HCT116 (cell line): ENCODE results near the gene HSCB. TPM values are rescaled to one million over a fixed set of nuclear protein-coding genes. Genes with fewer than 3 reads are reported as not detected.
A peak's percentile ranks its signal among the peaks of the same experiment; 100 is the strongest.

ENCODE experiments used
- ATAC-seq: fragments of 200-7000 bp; cut with Tn5 transposase; 2 replicates; pipeline ENCODE4 v1.9.1; 2020; ENCODE audit warnings: mild to moderate bottlenecking, moderate library complexity
- BruUV-seq: library from RNA; stranded (reverse); fragments of 400-500 nt; replicated peaks from 2 replicates; lab custom pipeline; 2021; lab: Mats Ljungman, UMichigan
- CTCF ChIA-PET: fragments of 300-600 bp; sonication (Branson Sonifier 250); formaldehyde crosslinking; loops from one replicate; lab custom pipeline; 2021; ENCODE audit warnings: antibody characterized with exemption; lab: Charles Lee
- POLR2A ChIA-PET: fragments of 300-600, 350-600 bp; sonication (Branson Sonifier 250); formaldehyde crosslinking; loops from one replicate; lab custom pipeline; 2021; ENCODE audit warnings: antibody characterized with exemption; lab: Charles Lee
- RAD21 ChIA-PET, 2 experiments: fragments of 300-600 bp; sonication (Branson Sonifier 250); formaldehyde crosslinking; loops; one replicate each; lab custom pipeline; 2023; ENCODE audit warnings: low total read pairs in 2 of 2; ENCODE audit not compliant: uncharacterized antibody in 2 of 2, unreplicated experiment in 2 of 2, low non-redundant PET in 1 of 2; lab: Charles Lee
- DNase-seq: peaks from one replicate; pipeline ENCODE4 v3.0.0-alpha.2; 2010; ENCODE audit warnings: low read depth, low spot score
- H2AFZ ChIP-seq: fragments of 200-600 bp; shearing (Covaris generic), sonication (generic); 2 replicates; pipeline ENCODE4 v1.6.1; 2017; ENCODE audit warnings: low read depth, mixed run types, mixed read lengths, antibody characterized with exemption, low read length; ENCODE audit not compliant: poor library complexity, severe bottlenecking
- H3K27ac ChIP-seq: 2 replicates; pipeline ENCODE4 v1.5.1; 2012; ENCODE audit warnings: low read depth, low read length
- H3K27me3 ChIP-seq: fragments of 200-600 bp; sonication (generic); 2 replicates; pipeline ENCODE4 v1.6.1; 2016; ENCODE audit warnings: mixed run types, low read length, mixed read lengths; ENCODE audit not compliant: insufficient read depth
- H3K36me3 ChIP-seq, 2 experiments: fragments of 200-500 bp in 1 of 2; fragments of 200-600 bp in 1 of 2; sonication (Bioruptor generic) in 1 of 2; sonication (generic) in 1 of 2; 2 replicates each; pipeline versions ENCODE4 v1.5.1 to v1.6.1; 2014 to 2016; ENCODE audit warnings: low read length in 2 of 2, inconsistent platforms in 1 of 2, mixed read lengths in 1 of 2, mixed run types in 1 of 2; ENCODE audit not compliant: insufficient read depth in 2 of 2, control insufficient read depth in 1 of 2
- H3K4me1 ChIP-seq, 2 experiments: fragments of 200-600 bp in 1 of 2; sonication (generic) in 1 of 2; 2 replicates each; pipeline versions ENCODE4 v1.5.1 to v1.6.1; 2012 to 2017; ENCODE audit warnings: low read length in 2 of 2, inconsistent platforms in 1 of 2, mild to moderate bottlenecking in 1 of 2, mixed read lengths in 1 of 2, mixed run types in 1 of 2, moderate library complexity in 1 of 2; ENCODE audit not compliant: insufficient read depth in 2 of 2, control insufficient read depth in 1 of 2
- H3K4me2 ChIP-seq: fragments of 200-600 bp; sonication (generic); 2 replicates; pipeline ENCODE4 v1.6.1; 2017; ENCODE audit warnings: mixed run types, low read length, mixed read lengths
- H3K4me3 ChIP-seq, 2 experiments: fragments of 200-600 bp in 1 of 2; sonication (generic) in 1 of 2; replicated peaks in 1 of 2; 2 replicates each; pipeline ENCODE4 v1.5.1; 2011 to 2016; ENCODE audit warnings: low read length in 2 of 2, control low read depth in 1 of 2, low read depth in 1 of 2, mild to moderate bottlenecking in 1 of 2, mixed read lengths in 1 of 2, mixed run types in 1 of 2
- H3K79me2 ChIP-seq: fragments of 200-600 bp; sonication (generic); 2 replicates; pipeline ENCODE4 v1.6.1; 2017; ENCODE audit warnings: mild to moderate bottlenecking, mixed run types, low read length, moderate library complexity, mixed read lengths; ENCODE audit not compliant: insufficient read depth
- H3K9ac ChIP-seq: fragments of 200-600 bp; sonication (generic); 2 replicates; pipeline ENCODE4 v1.6.1; 2016; ENCODE audit warnings: low read length, mixed read lengths
- H3K9me2 ChIP-seq: fragments of 200-600 bp; sonication (generic), shearing (Covaris generic); 2 replicates; pipeline ENCODE4 v1.6.1; 2017; ENCODE audit warnings: mixed run types, mild to moderate bottlenecking, moderate library complexity; ENCODE audit not compliant: insufficient read depth
- H3K9me3 ChIP-seq, 2 experiments: fragments of 200-500 bp in 1 of 2; fragments of 200-600 bp in 1 of 2; sonication (Bioruptor generic) in 1 of 2; sonication (generic) in 1 of 2; 2 replicates each; pipeline ENCODE4 v1.6.1; 2014 to 2017; ENCODE audit warnings: low read length in 2 of 2, mixed read lengths in 2 of 2, inconsistent platforms in 1 of 2, low read depth in 1 of 2, mild to moderate bottlenecking in 1 of 2, mixed run types in 1 of 2, moderate library complexity in 1 of 2; ENCODE audit not compliant: control insufficient read depth in 1 of 2, insufficient read depth in 1 of 2
- H4K20me1 ChIP-seq: fragments of 200-600 bp; sonication (generic), shearing (Covaris generic); 2 replicates; pipeline ENCODE4 v1.6.1; 2017; ENCODE audit warnings: mixed run types, mild to moderate bottlenecking, moderate library complexity; ENCODE audit not compliant: insufficient read depth
- CEBPB ChIP-seq: IDR thresholded peaks from 2 replicates; pipeline ENCODE4 v1.6.1; 2012; ENCODE audit warnings: low read depth
- ELF1 ChIP-seq: IDR thresholded peaks from 2 replicates; pipeline ENCODE4 v1.6.1; 2012; ENCODE audit warnings: low read depth, borderline replicate concordance
- EZH2 ChIP-seq: fragments of 200-600 bp; sonication (generic); IDR thresholded peaks from 2 replicates; pipeline ENCODE4 v1.6.1; 2017; ENCODE audit warnings: antibody characterized with exemption, mixed run types
- EZH2phosphoT487 ChIP-seq: fragments of 200-600 bp; IDR thresholded peaks from 2 replicates; pipeline ENCODE4 v1.6.1; 2018; ENCODE audit warnings: antibody characterized with exemption, borderline replicate concordance
- FOSL1 ChIP-seq: IDR thresholded peaks from 2 replicates; pipeline ENCODE4 v1.6.1; 2012; ENCODE audit warnings: low read depth
- JUND ChIP-seq: IDR thresholded peaks from 2 replicates; pipeline ENCODE4 v1.6.1; 2012
- POLR2AphosphoS5 ChIP-seq: IDR thresholded peaks from 2 replicates; pipeline ENCODE4 v1.6.1; 2011; ENCODE audit warnings: mild to moderate bottlenecking, low read depth, low read length, moderate library complexity
- RAD21 ChIP-seq: IDR thresholded peaks from 2 replicates; pipeline ENCODE4 v1.6.1; 2012; ENCODE audit warnings: low read depth, mild to moderate bottlenecking
- SP1 ChIP-seq: IDR thresholded peaks from 2 replicates; pipeline ENCODE4 v1.6.1; 2012; ENCODE audit warnings: low read depth
- YY1 ChIP-seq: IDR thresholded peaks from 2 replicates; pipeline ENCODE4 v1.6.1; 2011; ENCODE audit warnings: low read length, low read depth, moderate library complexity, mild to moderate bottlenecking; ENCODE audit not compliant: insufficient replicate concordance; ENCODE audit errors: extremely low read depth
- ZNF274 ChIP-seq: fragments of 200-500 bp; sonication (Bioruptor generic); IDR thresholded peaks from 2 replicates; pipeline ENCODE4 v1.6.1; 2014; ENCODE audit warnings: mild to moderate bottlenecking, low read depth, low read length, inconsistent platforms
- intact Hi-C: fragments of 100-400 bp; cut with micrococcal nuclease; formaldehyde crosslinking; loops from 2 replicates; pipeline ENCODE4 v1.10.0; 2022
- total RNA-seq: library from RNA; stranded (reverse); gene quantifications from one replicate; pipeline ENCODE4 v1.2.1, GENCODE V29; 2021; ENCODE audit not compliant: unreplicated experiment
- TF ChIP-seq, protein P1 (sequence below), 3 experiments: fragments of 200-600 bp in 1 of 3; sonication (generic) in 1 of 3; IDR thresholded peaks in 2 of 3; conservative IDR thresholded peaks in 1 of 3; 2 replicates each; pipeline ENCODE4 v1.5.1; 2012 to 2017; ENCODE audit warnings: low read depth in 2 of 3, low read length in 2 of 3, antibody characterized with exemption in 1 of 3, borderline replicate concordance in 1 of 3, control low read depth in 1 of 3, mild to moderate bottlenecking in 1 of 3, mixed read lengths in 1 of 3, mixed run types in 1 of 3, moderate library complexity in 1 of 3; ENCODE audit not compliant: insufficient read depth in 1 of 3

HSCB gene
- total RNA-seq, 1 experiment from 2014 or later: 14.5 TPM

DNA sequence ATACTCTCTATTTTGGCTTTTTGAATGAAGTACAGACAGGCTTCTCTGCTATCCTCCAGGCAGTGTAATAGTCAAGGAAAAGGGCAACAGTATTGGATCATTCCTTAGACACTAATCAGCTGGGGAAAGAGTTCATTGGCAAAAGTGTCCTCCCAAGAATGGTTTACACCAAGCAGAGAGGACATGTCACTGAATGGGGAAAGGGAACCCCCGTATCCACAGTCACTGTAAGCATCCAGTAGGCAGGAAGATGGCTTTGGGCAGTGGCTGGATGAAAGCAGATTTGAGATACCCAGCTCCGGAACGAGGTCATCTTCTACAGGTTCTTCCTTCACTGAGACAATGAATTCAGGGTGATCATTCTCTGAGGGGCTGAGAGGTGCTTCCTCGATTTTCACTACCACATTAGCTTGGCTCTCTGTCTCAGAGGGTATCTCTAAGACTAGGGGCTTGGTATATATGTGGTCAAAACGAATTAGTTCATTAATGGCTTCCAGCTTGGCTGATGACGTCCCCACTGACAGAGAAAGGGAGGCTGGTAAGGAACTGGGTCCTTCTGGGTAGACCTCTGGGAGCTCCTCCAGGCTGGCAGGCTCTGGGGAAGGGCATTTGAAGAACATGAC lies 53.3 kb downstream of the HSCB start:
- no peak overlapping the region for H3K4me2 ChIP-seq

DNA sequence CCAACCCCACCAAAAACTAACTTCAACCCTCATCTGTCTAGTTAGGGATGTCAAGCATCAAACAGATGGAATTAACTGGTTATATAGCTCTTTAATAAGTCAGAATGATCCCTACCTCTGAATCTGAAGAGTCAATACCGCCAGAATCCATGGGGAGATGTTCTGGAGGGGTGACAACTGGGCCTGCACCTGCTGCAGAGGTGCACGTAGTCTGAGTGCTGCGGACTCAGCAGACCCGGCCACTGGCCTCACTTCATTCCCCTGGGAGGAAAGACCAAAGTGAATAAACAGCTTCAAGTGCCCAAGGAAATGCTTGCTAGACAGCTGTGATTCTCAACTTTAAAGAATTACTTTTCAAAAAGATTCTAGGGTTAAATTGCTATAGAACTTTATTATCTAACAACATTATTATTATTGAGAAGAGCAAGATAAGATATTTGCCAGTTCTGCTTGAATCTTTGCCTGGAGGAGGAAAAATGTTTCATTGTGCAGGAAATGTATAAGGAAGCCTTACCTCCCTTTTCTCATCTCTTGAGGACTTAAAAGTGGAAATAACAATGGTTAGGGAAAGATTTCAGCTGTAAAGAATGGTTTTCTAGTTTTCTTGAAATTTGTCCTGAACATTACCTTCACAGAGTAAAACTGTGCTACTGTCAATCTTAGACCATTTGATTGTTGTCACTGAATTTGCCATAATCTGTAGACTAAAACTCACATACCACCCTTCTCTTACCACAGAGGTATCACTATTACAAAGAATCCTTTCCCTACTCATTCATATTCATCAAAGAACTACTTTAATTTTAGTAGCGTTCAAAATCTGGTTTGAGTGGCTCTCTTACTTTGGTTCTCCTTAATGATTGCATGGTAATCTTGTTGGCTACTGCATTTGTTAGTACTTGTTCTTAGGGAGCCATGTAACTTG lies 54.4 kb downstream of the HSCB start:
- H3K9me3 ChIP-seq: no peaks in the 10 kb centered on the region
- H3K4me1 ChIP-seq: peaks cover 0 to 8% of the 10 kb centered on the region in 2 experiments; a peak in 2 of 4 replicates
- H3K79me2 ChIP-seq: peaks cover 72% of the 10 kb centered on the region
- H2AFZ ChIP-seq: no peak overlapping the region
- no peaks in the 10 kb centered on the region for H3K27me3 ChIP-seq
- peaks cover 24 to 44% of the 10 kb centered on the region in 2 experiments for H3K36me3 ChIP-seq
- H3K9me2 ChIP-seq: no peaks in the 10 kb centered on the region
- ATAC-seq (no peak), DNase-seq (no peak)
- BruUV-seq: TSS peak; percentile 4
- intact Hi-C loops: loop anchor here (5.0 kb wide), 1 partner anchor 356 kb away; no protein-coding TSS in a partner anchor
- no peak overlapping the region for H3K4me3 ChIP-seq
- H4K20me1 ChIP-seq: peaks cover 7% of the 10 kb centered on the region; the same call in 1 of the 2 replicates
- H3K9ac ChIP-seq: no peak overlapping the region
- ChIA-PET RAD21 (no interaction called here), CTCF (interaction anchor here (1.0 kb wide), 1 partner anchor 245 kb away, joined by 3 read pairs; no protein-coding TSS in a partner anchor), POLR2A (no interaction called here)
- no peak overlapping the region for H3K27ac ChIP-seq
- no peak overlapping the region for H3K4me2 ChIP-seq
- TF ChIP-seq EZH2phosphoT487 (no peak), JUND (no peak), ZNF274 (no peak), ELF1 (no peak), SP1 (no peak), FOSL1 (no peak), YY1 (no peak), EZH2 (no peak), CEBPB (no peak)
- TF ChIP-seq, protein P1, sequence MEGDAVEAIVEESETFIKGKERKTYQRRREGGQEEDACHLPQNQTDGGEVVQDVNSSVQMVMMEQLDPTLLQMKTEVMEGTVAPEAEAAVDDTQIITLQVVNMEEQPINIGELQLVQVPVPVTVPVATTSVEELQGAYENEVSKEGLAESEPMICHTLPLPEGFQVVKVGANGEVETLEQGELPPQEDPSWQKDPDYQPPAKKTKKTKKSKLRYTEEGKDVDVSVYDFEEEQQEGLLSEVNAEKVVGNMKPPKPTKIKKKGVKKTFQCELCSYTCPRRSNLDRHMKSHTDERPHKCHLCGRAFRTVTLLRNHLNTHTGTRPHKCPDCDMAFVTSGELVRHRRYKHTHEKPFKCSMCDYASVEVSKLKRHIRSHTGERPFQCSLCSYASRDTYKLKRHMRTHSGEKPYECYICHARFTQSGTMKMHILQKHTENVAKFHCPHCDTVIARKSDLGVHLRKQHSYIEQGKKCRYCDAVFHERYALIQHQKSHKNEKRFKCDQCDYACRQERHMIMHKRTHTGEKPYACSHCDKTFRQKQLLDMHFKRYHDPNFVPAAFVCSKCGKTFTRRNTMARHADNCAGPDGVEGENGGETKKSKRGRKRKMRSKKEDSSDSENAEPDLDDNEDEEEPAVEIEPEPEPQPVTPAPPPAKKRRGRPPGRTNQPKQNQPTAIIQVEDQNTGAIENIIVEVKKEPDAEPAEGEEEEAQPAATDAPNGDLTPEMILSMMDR (IDR thresholded peaks at IDR 0.05 in 2 of 3, conservative IDR thresholded peaks at IDR 0.05 in 1 of 3; ENCODE audit: borderline replicate concordance in 1 of 3, insufficient read depth in 1 of 3, low read depth in 2 of 3, low read length in 2 of 3): no peak

More for the DNA sequence above, 53.3 kb downstream of the HSCB start:
- POLR2A ChIA-PET: no interaction called here
- no peak overlapping the region for H3K27ac ChIP-seq
- TF ChIP-seq POLR2AphosphoS5 (0 out of 2 replicates have a peak, but pooled peaks have one; percentile 32), RAD21 (no peak)
- TF ChIP-seq, all 23 proteins: peak for 1
- Histone ChIP-seq H3K9me3 (no peaks in the 10 kb centered on the region), H3K36me3 (peaks cover 24 to 44% of the 10 kb centered on the region in 2 experiments), H3K4me1 (peaks cover 0 to 8% of the 10 kb centered on the region in 2 experiments; a peak in 2 of 4 replicates), H3K4me3 (no peak overlapping the region), H3K79me2 (peaks cover 65% of the 10 kb centered on the region), H3K27me3 (no peaks in the 10 kb centered on the region), H3K9ac (no peak overlapping the region), H2AFZ (no peak overlapping the region), H3K9me2 (no peaks in the 10 kb centered on the region), H4K20me1 (peaks cover 7% of the 10 kb centered on the region; the same call in 1 of the 2 replicates)
- RAD21 ChIA-PET: no interaction called here
- ATAC-seq (no peak), DNase-seq (no peak)
- CTCF ChIA-PET: interaction anchor here (1.0 to 1.9 kb wide), 2 partner anchors 246 kb away, joined by 3 to 8 read pairs; no protein-coding TSS in a partner anchor
- BruUV-seq: no TSS peak
- intact Hi-C loops: loop anchor here (5.0 kb wide), 1 partner anchor 357 kb away; no protein-coding TSS in a partner anchor
